Esophagus (tissue), 2 donors: ENCODE measurements around the gene RHOXF1. TPM values are rescaled to one million over a fixed set of nuclear protein-coding genes. Genes with fewer than 3 reads are reported as not detected.
"Not testable (repeated sequence)": the region's sequence is repeated elsewhere in the genome, so short reads cannot be mapped to it uniquely, and the experiment has no call there.

Experiments used
- H3K27ac ChIP-seq, 2 donors: one replicate each; pipeline ENCODE4 v1.5.1; 2013; ENCODE audit warnings: low read depth in 2 of 2, mild to moderate bottlenecking in 2 of 2, inconsistent platforms in 1 of 2, low read length in 1 of 2, moderate library complexity in 1 of 2
- H3K27me3 ChIP-seq, 2 donors: one replicate each; pipeline ENCODE4 v1.6.1; 2013; ENCODE audit warnings: low read length in 2 of 2, control low read depth in 1 of 2, mild to moderate bottlenecking in 1 of 2; ENCODE audit not compliant: insufficient read depth in 2 of 2, control insufficient read depth in 1 of 2
- H3K36me3 ChIP-seq, 2 donors: one replicate each; pipeline ENCODE4 v1.6.1; 2013; ENCODE audit warnings: low read length in 1 of 2; ENCODE audit not compliant: control insufficient read depth in 2 of 2, insufficient read depth in 2 of 2
- H3K4me1 ChIP-seq, 2 donors: one replicate each; pipeline ENCODE4 v1.6.1; 2013; ENCODE audit warnings: low read length in 1 of 2; ENCODE audit not compliant: control insufficient read depth in 2 of 2, insufficient read depth in 2 of 2
- H3K4me3 ChIP-seq, 2 donors: one replicate each; pipeline ENCODE4 v1.5.1; 2013; ENCODE audit warnings: low read length in 2 of 2, mild to moderate bottlenecking in 2 of 2, low read depth in 1 of 2, moderate library complexity in 1 of 2
- H3K9me3 ChIP-seq, 2 donors: one replicate each; pipeline ENCODE4 v1.6.1; 2013; ENCODE audit warnings: mild to moderate bottlenecking in 2 of 2, low read depth in 1 of 2, low read length in 1 of 2, moderate library complexity in 1 of 2; ENCODE audit not compliant: control insufficient read depth in 2 of 2, insufficient read depth in 1 of 2
- WGBS, 2 donors: extraction: QIAGEN DNeasy Blood & Tissue Kit; methylation state at CpG; one replicate each; pipeline ENCODE4 v1.1.7; 2013; 5-methylcytosine and 5-hydroxymethylcytosine counted together
- polyA plus RNA-seq, 2 donors: library from polyadenylated mRNA; stranded (reverse); fragments of 200-250 nt; gene quantifications; one replicate each; pipeline ENCODE4 v1.2.3, GENCODE V29; 2013
- donor health status: healthy with polysubstance abuse.
- donor health status: Bipolar disorder and iron deficiency.

The RHOXF1 gene
- polyA plus RNA-seq, 2 donors = 0.24 to 0.53 TPM

- Histone ChIP-seq H3K36me3 (no peaks in the 10 kb centered on the region), H3K27ac (no peak overlapping the region), H3K9me3 (no peaks in the 10 kb centered on the region), H3K4me1 (no peaks in the 10 kb centered on the region), H3K4me3 (no peak overlapping the region), H3K27me3 (no peaks in the 10 kb centered on the region)
- WGBS, 2 donors = 67 to 77% methylated on average over 2 of the region's 2 CpGs
These were observed 25.5 kb downstream of the RHOXF1 start for GRCh38 chrX:120090208-120090607.

- Histone ChIP-seq H3K4me1 (no peaks in the 10 kb centered on the region), H3K4me3 (no peak overlapping the region), H3K36me3 (no peaks in the 10 kb centered on the region), H3K27me3 (no peaks in the 10 kb centered on the region), H3K27ac (no peak overlapping the region), H3K9me3 (no peaks in the 10 kb centered on the region)
- 55 to 63% methylated on average over 10 of the region's 10 CpGs for WGBS, 2 donors
These were observed 28.3 kb downstream of the RHOXF1 start for GRCh38 chrX:120087289-120088017.

- not testable (repeated sequence) for H3K36me3 ChIP-seq, H3K27ac ChIP-seq, H3K27me3 ChIP-seq, H3K4me3 ChIP-seq, H3K9me3 ChIP-seq, H3K4me1 ChIP-seq
- no CpG with 5 or more reads among the region's 12 CpGs for WGBS, 2 donors
These were observed 30.0 kb downstream of the RHOXF1 start for GRCh38 chrX:120085553-120086185.

- H3K27ac ChIP-seq, H3K4me3 ChIP-seq, H3K9me3 ChIP-seq, H3K4me1 ChIP-seq, H3K27me3 ChIP-seq, H3K36me3 ChIP-seq: not testable (repeated sequence)
- no CpG with 5 or more reads among the region's 15 CpGs for WGBS, 2 donors
These were observed 38.1 kb downstream of the RHOXF1 start, which contains the start of gene RHOXF2B for GRCh38 chrX:120077590-120077989. Gene RHOXF2B, minus strand, starts transcription at chrX:120077690. Its CDS starts 138 bp downstream, at chrX:120077552.

GRCh38 chrX:120066169-120066568 lies 49.5 kb downstream of the RHOXF1 start:
- H3K27ac ChIP-seq, H3K27me3 ChIP-seq, H3K4me3 ChIP-seq, H3K9me3 ChIP-seq, H3K36me3 ChIP-seq, H3K4me1 ChIP-seq: not testable (repeated sequence)
- 60 to 86% methylated on average over 1 of the region's 1 CpG for WGBS, 2 donors

Other genes with a start within 250 kb of the RHOXF1 start
- gene RNF113A, start 244.2 kb downstream of the RHOXF1 start, polyA plus RNA-seq = 10 to 100 TPM; 13.4 to 13.9 TPM
- gene NDUFA1, start 244.1 kb downstream of the RHOXF1 start, polyA plus RNA-seq = 100 to 1,000 TPM; 146 to 229 TPM
- not detected for gene AKAP14, start 220.0 kb downstream of the RHOXF1 start, polyA plus RNA-seq
- gene NKAP, start 172.2 kb downstream of the RHOXF1 start, polyA plus RNA-seq = 1 to 10 TPM; 2.9 to 4.4 TPM
- not detected for gene RHOXF2B, start 38.2 kb downstream of the RHOXF1 start, polyA plus RNA-seq
- gene RHOXF2, start 42.7 kb upstream of the RHOXF1 start, polyA plus RNA-seq = not detected
- gene ZBTB33, start 134.9 kb upstream of the RHOXF1 start, polyA plus RNA-seq = 1 to 10 TPM; 3.1 to 4.8 TPM
- gene TMEM255A, start 195.5 kb upstream of the RHOXF1 start, polyA plus RNA-seq = under 1 TPM; 0.10 to 0.59 TPM
- gene ATP1B4, start 246.2 kb upstream of the RHOXF1 start, polyA plus RNA-seq = not detected